GM12878 (cell line): ENCODE data around the gene OLFM1.

Experiments used
- CBX5 ChIP-seq: sonication (generic); IDR thresholded peaks from 2 replicates; pipeline ENCODE4 v1.6.1; 2016; ENCODE audit warnings: low read depth, moderate library complexity, mild to moderate bottlenecking, inconsistent platforms
- TF ChIP-seq, protein P1 (sequence below): fragments of 450-650 bp; conservative IDR thresholded peaks from 2 replicates; pipeline ENCODE4 v1.6.1; 2017; ENCODE audit warnings: mild to moderate bottlenecking, moderate library complexity

DNA sequence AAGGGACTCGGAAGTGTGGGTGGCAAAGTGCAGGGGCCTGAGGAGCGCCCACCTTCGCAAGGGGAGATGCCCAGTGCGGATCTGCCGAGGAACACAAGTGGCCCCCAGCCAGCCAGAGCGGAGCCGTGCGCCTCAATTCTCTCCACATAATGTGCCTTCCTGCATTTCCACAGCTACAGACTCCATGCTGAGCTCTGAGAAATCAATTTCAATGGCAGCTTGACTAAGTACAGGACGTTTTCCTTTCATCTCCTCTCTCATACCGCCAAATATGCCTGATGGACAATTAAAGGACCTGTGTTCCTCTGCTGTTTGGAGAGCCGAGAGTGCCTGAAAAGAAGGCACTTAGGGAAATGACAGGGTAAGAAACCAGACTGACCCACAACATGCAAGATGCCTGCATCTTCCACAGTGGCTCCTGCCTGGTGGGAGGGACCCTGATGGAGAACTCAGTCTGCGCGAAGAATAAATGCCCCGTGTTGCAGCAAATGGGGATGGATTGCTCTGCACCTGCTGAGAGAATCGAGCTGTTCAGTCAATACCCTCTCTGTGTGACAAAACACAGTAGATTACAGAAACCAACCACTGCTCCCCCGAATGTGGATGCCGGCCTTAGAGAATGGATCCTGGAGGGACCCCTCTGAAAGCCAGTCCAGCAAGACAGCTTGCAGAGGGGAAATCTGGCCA is 38.6 kb upstream of the OLFM1 start:
- TF ChIP-seq, protein P1, sequence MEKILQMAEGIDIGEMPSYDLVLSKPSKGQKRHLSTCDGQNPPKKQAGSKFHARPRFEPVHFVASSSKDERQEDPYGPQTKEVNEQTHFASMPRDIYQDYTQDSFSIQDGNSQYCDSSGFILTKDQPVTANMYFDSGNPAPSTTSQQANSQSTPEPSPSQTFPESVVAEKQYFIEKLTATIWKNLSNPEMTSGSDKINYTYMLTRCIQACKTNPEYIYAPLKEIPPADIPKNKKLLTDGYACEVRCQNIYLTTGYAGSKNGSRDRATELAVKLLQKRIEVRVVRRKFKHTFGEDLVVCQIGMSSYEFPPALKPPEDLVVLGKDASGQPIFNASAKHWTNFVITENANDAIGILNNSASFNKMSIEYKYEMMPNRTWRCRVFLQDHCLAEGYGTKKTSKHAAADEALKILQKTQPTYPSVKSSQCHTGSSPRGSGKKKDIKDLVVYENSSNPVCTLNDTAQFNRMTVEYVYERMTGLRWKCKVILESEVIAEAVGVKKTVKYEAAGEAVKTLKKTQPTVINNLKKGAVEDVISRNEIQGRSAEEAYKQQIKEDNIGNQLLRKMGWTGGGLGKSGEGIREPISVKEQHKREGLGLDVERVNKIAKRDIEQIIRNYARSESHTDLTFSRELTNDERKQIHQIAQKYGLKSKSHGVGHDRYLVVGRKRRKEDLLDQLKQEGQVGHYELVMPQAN = no peak
- no peak for TF ChIP-seq CBX5
